HG03565 (cell line): ENCODE measurements around the gene MAP7D2.

Source experiments
- ATAC-seq: cut with Tn5 transposase; IDR thresholded peaks from one replicate; pipeline ENCODE4 v1.9.1; 2021; ENCODE audit warnings: mild to moderate bottlenecking, moderate library complexity; ENCODE audit not compliant: unreplicated experiment

Gene MAP7D2

DNA sequence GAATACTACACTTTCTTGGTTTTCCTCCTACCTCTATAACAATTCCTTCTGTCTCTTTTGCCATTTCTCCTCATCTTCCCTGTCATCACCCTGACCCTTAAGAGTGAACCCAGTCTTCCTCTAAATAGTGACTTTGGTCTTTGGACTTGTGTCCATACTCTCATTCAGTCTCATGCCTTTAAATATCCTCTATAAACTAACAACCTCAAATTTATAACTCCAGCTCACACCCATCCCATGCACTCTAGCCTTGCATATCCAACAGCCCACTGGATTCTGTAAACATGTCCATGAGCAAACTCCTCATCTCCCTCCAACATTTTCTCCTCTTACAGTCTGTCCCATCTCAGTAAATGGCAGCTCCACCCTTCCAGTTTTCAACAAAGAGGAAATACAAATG lies 140.9 kb downstream of the MAP7D2 start:
- ATAC-seq = no peak

DNA sequence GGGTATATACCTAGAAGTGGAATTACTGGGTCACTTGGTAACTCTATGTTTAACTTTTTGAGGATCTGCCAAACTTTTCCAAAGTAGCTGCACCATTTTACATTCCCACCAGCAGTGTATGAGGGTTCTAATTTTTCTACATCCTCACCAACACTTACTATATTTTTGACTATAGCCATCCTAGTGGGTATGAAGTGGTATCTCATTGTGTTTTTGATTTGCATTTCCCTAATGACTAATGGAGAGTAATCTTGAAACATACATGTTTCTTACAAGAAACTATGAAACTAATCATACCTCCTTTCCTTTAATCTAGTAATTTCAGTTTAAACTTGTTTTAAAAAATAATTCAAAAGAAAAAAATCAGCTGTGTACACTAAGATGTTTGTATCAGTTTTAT lies 143.7 kb downstream of the MAP7D2 start:
- ATAC-seq = no peak

DNA sequence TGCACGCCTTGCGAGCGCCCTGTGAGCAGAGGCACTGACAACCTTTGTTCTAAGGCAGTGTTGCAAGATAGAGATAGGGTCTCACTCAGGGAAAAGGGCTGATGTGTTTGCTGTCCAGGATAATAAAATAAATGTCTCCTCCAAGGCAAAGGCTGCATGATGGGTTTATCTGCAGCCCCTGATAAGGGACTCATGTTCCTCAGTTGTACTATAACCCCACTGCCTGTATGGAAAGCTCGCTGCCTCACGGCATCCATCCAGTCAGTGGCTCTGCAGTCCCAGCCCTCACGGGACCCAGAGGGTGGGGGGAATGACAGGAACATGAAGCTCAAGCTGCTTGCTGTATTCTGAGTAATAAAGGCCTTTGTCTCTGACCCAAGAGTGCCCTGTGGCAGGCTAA lies 148.4 kb downstream of the MAP7D2 start:
- no peak for ATAC-seq

DNA sequence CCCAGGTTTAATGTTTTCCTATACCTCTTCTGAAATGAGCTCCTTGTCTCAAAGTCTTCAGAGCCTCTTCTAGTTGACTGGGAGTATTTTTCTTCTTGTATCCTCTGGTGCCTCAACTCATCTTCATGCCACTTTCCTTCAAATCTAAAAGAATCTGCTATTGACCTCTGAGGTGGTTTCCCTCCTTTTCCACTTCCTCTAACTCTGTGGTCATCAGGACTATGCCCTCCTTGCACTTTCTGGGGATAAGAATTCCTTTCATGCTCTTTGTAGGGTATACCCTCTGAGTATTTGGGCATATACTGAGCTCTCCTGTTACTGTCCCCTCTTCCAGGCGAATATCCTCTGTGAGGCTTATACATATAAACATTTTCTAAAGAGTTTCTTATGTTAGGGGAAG lies 150.7 kb downstream of the MAP7D2 start:
- no peak for ATAC-seq

DNA sequence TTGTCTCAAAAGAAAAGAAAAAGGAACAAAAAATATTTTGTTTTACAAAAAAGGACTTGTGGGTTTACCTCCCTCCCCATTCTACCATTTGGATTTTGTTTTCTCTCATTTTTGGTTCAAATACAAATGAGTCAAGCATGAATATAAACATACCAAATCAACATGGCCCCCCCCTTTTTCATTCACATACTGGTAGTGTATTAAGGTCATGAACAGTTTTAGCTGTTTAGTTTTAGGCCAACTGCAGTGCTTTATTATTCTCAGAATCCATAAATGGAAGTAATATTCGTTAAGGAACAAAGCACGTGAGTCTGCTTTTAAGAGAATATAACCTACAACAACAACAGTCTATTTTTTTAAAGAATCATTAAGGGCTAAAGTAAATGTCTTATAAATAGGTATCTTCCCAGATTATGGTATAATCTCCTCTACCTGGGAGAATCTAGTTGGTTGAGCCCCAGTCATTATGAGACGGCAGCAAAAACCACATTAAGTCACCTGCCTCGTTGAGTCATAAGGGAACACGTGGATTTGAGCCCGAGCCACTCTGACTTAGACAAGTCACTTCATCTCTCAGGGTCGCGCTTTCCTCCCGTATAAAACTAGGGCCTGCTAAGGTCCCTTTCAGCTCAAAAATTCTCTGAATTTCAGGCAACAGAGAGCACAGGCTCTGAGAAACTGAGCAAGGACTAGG lies 152.5 kb downstream of the MAP7D2 start:
- peak; percentile 87 for ATAC-seq

DNA sequence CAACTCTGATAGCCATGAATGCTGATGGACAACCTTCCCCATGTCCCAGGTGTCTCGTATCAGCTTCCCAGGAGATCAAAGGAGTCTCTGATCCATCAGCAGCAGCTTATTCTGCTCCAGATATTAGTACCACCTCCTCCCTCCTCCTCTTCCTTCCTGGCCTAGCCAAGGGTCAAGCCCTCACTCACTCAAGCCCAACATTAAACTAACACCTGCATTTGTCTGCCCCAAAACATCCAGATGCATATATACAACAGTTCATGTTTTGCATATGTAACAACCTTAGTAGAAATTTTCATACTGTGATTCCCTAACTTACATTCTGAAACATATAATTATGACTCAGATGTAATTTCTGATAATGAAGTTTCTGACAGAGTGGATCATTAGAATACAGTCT lies 155.8 kb downstream of the MAP7D2 start:
- ATAC-seq = no peak

DNA sequence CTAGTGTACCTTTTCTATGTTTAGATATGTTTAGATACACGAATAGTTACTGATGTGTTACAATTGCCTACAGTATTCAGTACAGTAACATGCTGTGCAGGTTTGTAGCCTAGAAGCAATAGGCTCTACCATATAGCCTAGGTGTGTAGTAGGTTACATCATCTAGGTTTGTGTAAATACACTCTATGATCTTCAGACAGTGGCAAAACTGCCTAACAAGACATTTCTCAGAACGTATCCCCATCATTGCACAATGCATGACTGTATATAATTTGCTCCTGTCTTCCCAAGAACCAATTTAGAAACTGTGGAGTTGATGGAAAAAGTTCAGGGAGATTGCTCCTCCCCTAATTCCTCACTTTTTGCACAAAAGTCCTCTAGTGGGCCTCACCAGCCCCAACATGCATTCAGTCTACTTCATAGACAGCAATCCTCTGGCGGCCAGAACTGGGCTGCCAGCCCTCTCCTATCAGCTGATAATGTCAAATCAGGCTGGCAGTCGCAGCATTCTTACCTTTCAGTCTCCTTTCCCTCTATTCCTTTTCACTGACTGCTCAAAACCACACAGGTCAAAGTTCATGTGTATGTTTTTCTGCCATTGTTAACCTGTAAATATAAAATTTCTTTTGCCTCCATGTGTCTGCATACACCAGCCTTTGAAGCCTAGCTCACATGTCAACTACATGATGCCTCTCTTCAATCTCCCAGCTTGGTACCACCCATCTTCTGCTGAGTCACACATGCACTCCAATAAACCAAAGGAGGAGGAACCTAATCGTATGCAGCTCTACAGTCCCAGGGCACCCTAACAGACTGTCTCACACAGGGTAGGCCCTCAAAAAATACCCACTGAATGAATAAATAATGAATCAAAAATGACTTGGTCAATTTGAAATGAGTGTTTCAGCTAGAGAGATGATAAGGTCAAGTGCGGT lies 157.9 kb downstream of the MAP7D2 start:
- no peak for ATAC-seq

DNA sequence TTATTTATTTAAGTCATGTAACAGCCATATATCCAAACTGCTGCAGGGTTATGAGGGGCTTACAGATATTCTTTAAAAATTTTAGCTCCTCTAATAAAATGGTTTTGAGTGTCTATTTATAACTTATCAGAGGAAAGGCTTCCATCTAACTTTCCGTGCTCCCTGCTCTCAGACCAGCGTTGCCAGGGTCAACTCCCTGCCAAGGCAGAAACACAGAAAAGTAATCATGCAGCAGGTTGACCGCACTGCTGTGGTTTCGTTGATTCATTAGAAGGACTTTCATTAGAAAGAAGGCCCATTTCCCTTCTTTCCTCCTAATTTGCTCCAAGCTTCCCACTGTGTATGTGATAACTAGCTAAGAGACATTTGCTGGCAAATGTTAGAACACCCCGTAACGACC lies 159.8 kb downstream of the MAP7D2 start:
- no peak for ATAC-seq
